SK-N-SH (cell line): ENCODE results near the gene PDCD1. TPM values are rescaled to one million over a fixed set of nuclear protein-coding genes. Genes with fewer than 3 reads are reported as not detected.

ENCODE experiments used
- CTCF ChIA-PET: fragments of 300-600, 350-600 bp; formaldehyde crosslinking; extraction: SDS; loops from one replicate; lab custom pipeline; 2021; lab: Yijun Ruan, JAX
- POLR2A ChIA-PET: fragments of 350-600 bp; sonication (Branson Sonifier 250); formaldehyde crosslinking; extraction: SDS; loops from one replicate; lab custom pipeline; 2020; ENCODE audit warnings: antibody characterized with exemption, inconsistent platforms; lab: Yijun Ruan, JAX
- DNase-seq: peaks from one replicate; pipeline ENCODE4 v3.0.0; 2012
- H2AFZ ChIP-seq: fragments of 200-600 bp; sonication (generic); 2 replicates; pipeline ENCODE4 v1.8.1; 2016; ENCODE audit warnings: antibody characterized with exemption, mild to moderate bottlenecking, low read depth
- H3F3A ChIP-seq: fragments of 200-600 bp; sonication (generic); replicated peaks from 2 replicates; pipeline ENCODE3; 2016; ENCODE audit warnings: antibody characterized with exemption, mild to moderate bottlenecking; ENCODE audit not compliant: insufficient read depth
- H3K27ac ChIP-seq, 2 experiments: fragments of 200-500 bp in 1 of 2; fragments of 200-600 bp in 1 of 2; sonication (Bioruptor generic) in 1 of 2; sonication (generic), shearing (Covaris generic) in 1 of 2; 2 replicates each; pipeline versions ENCODE4 v1.5.1 to v1.6.1; 2014 to 2016; ENCODE audit warnings: low read depth in 2 of 2, inconsistent platforms in 1 of 2, low read length in 1 of 2, mild to moderate bottlenecking in 1 of 2, mixed read lengths in 1 of 2
- H3K27me3 ChIP-seq: fragments of 200-600 bp; sonication (generic), shearing (Covaris generic); 2 replicates; pipeline ENCODE4 v1.6.1; 2016; ENCODE audit warnings: mixed run types; ENCODE audit not compliant: insufficient read depth
- H3K36me3 ChIP-seq, 2 experiments: fragments of 200-500 bp in 1 of 2; fragments of 200-600 bp in 1 of 2; sonication (Bioruptor generic) in 1 of 2; sonication (generic) in 1 of 2; replicated peaks in 1 of 2; 2 replicates each; pipeline versions ENCODE3 to v1.5.1; 2014 to 2016; ENCODE audit warnings: low read length in 1 of 2, mild to moderate bottlenecking in 1 of 2; ENCODE audit not compliant: insufficient read depth in 2 of 2, control insufficient read depth in 1 of 2
- H3K4me1 ChIP-seq, 2 experiments: fragments of 200-500 bp in 1 of 2; fragments of 200-600 bp in 1 of 2; sonication (Bioruptor generic) in 1 of 2; sonication (generic), shearing (Covaris generic) in 1 of 2; 2 replicates each; pipeline versions ENCODE4 v1.5.1 to v1.6.1; 2014 to 2016; ENCODE audit warnings: low read depth in 1 of 2, low read length in 1 of 2, mixed run types in 1 of 2; ENCODE audit not compliant: insufficient read depth in 2 of 2, control insufficient read depth in 1 of 2
- H3K4me2 ChIP-seq: fragments of 200-600 bp; sonication (generic), shearing (Covaris generic); 2 replicates; pipeline ENCODE4 v1.6.1; 2017; ENCODE audit warnings: mixed run types
- H3K4me3 ChIP-seq, 2 experiments: fragments of 200-500 bp in 1 of 2; fragments of 200-600 bp in 1 of 2; sonication (Bioruptor generic) in 1 of 2; sonication (generic), shearing (Covaris generic) in 1 of 2; 2 replicates each; pipeline versions ENCODE4 v1.5.1 to v1.8.1; 2014 to 2016; ENCODE audit warnings: low read depth in 2 of 2, inconsistent platforms in 1 of 2, low read length in 1 of 2, mild to moderate bottlenecking in 1 of 2, mixed read lengths in 1 of 2, moderate library complexity in 1 of 2
- H3K79me2 ChIP-seq: fragments of 200-600 bp; sonication (generic); 2 replicates; pipeline ENCODE4 v1.8.1; 2017; ENCODE audit warnings: mild to moderate bottlenecking; ENCODE audit not compliant: insufficient read depth
- H3K9ac ChIP-seq: fragments of 200-600 bp; sonication (generic); 2 replicates; pipeline ENCODE4 v1.6.1; 2017; ENCODE audit warnings: mixed run types
- H3K9me2 ChIP-seq: fragments of 200-600 bp; sonication (generic); 2 replicates; pipeline ENCODE4 v1.6.1; 2017; ENCODE audit warnings: mixed run types
- H3K9me3 ChIP-seq: fragments of 200-600 bp; sonication (generic); 2 replicates; pipeline ENCODE4 v1.6.1; 2017; ENCODE audit warnings: mixed run types, mild to moderate bottlenecking, moderate library complexity
- H4K20me1 ChIP-seq: fragments of 200-600 bp; sonication (generic); 2 replicates; pipeline ENCODE4 v1.6.1; 2017; ENCODE audit warnings: mild to moderate bottlenecking, mixed run types; ENCODE audit not compliant: insufficient read depth
- ELF1 ChIP-seq: IDR thresholded peaks from 2 replicates; pipeline ENCODE4 v1.4.0; 2012
- EP300 ChIP-seq, 2 experiments: IDR thresholded peaks; 2 replicates each; pipeline versions ENCODE4 v1.4.0 to v1.6.1; 2012; ENCODE audit warnings: borderline replicate concordance in 1 of 2, low read depth in 1 of 2, low read length in 1 of 2
- FOXJ3 ChIP-seq: sonication (generic); formaldehyde crosslinking; IDR thresholded peaks from 2 replicates; pipeline ENCODE4 v1.5.1; 2020; ENCODE audit warnings: mild to moderate bottlenecking, missing genetic modification reagents
- IRF3 ChIP-seq: fragments of 150-350 bp; IDR thresholded peaks from 2 replicates; pipeline ENCODE4 v1.6.1; 2016; ENCODE audit warnings: mild to moderate bottlenecking, low read depth, low read length
- MEF2A ChIP-seq: IDR thresholded peaks from 2 replicates; pipeline ENCODE4 v1.4.0; 2012; ENCODE audit warnings: low read depth, borderline replicate concordance
- NRF1 ChIP-seq: IDR thresholded peaks from 2 replicates; pipeline ENCODE4 v1.6.1; 2012; ENCODE audit warnings: low read depth, mild to moderate bottlenecking, low read length
- POLR2AphosphoS5 ChIP-seq: IDR thresholded peaks from 2 replicates; pipeline ENCODE4 v1.6.1; 2012; ENCODE audit warnings: low read depth, low read length
- REST ChIP-seq: IDR thresholded peaks from 2 replicates; pipeline ENCODE4 v1.6.1; 2012; ENCODE audit warnings: mild to moderate bottlenecking, low read depth, low read length, moderate library complexity
- TAF1 ChIP-seq: IDR thresholded peaks from 2 replicates; pipeline ENCODE4 v1.6.1; 2012; ENCODE audit warnings: low read depth, mild to moderate bottlenecking, low read length, moderate library complexity, borderline replicate concordance
- WGBS: methylation state at CpG from one replicate; pipeline ENCODE4 v1.1.6; 2017; ENCODE audit warnings: low lambda C conversion rate; 5-methylcytosine and 5-hydroxymethylcytosine counted together
- polyA plus RNA-seq, 3 experiments: library from polyadenylated mRNA; depleted of rRNA; stranded (reverse); fragments of >200 nt; gene quantifications; 2 replicates each; pipeline ENCODE4 v1.2.3, GENCODE V29; 2012

The PDCD1 gene
- polyA plus RNA-seq, 1 of the 3 experiments (the other 2 are of a cell fraction): not detected

GRCh38 chr2:241866790-241867645 is 8.3 kb upstream of the PDCD1 start:
- Histone ChIP-seq H3K27me3 (no peaks in the 10 kb centered on the region), H3K36me3 (no peaks in the 10 kb centered on the region), H3K9me2 (no peaks in the 10 kb centered on the region), H3F3A (peaks cover 4% of the 10 kb centered on the region), H2AFZ (no peak overlapping the region), H3K79me2 (no peaks in the 10 kb centered on the region)
- POLR2A ChIA-PET: no interaction called here
- no peak for TF ChIP-seq IRF3
- no peak for TF ChIP-seq ELF1
- no peak for TF ChIP-seq MEF2A
- TF ChIP-seq NRF1: no peak
- no peak for TF ChIP-seq POLR2AphosphoS5
- TF ChIP-seq REST: no peak
- TF ChIP-seq FOXJ3 (CRISPR knock-in tag): no peak
- no peak for TF ChIP-seq TAF1
- TF ChIP-seq EP300 (IDR thresholded peaks at IDR 0.05; ENCODE audit: borderline replicate concordance in 1 of 2, low read depth in 1 of 2, low read length in 1 of 2): no peak
- TF ChIP-seq, all 33 proteins: peak for 0
- no peak overlapping the region for H3K4me3 ChIP-seq
- H3K4me2 ChIP-seq: no peak overlapping the region
- no peaks in the 10 kb centered on the region for H3K9me3 ChIP-seq
- H3K4me1 ChIP-seq: peaks cover 0 to 4% of the 10 kb centered on the region in 2 experiments; a peak in 1 of 4 replicates
- no peak overlapping the region for H3K9ac ChIP-seq
- 73% methylated on average over 20 of the region's 33 CpGs for WGBS
- CTCF ChIA-PET: interaction anchor here (0.9 to 3.3 kb wide), 4 partner anchors 11 to 132 kb away, joined by 3 to 20 read pairs (median 3); no protein-coding TSS in a partner anchor
- H4K20me1 ChIP-seq: no peaks in the 10 kb centered on the region
- H3K27ac ChIP-seq: no peak overlapping the region
- peak; percentile 38 for DNase-seq
